ENCODE data around the gene FTSJ1. TPM values are rescaled to one million over a fixed set of nuclear protein-coding genes. Genes with fewer than 3 reads are reported as not detected.
A peak's percentile ranks its signal among the peaks of the same experiment; 100 is the strongest.

Gene FTSJ1
- total and polyA plus RNA-seq, 8 donors = 14.8 to 35.5 (median 21.0) TPM

DNA sequence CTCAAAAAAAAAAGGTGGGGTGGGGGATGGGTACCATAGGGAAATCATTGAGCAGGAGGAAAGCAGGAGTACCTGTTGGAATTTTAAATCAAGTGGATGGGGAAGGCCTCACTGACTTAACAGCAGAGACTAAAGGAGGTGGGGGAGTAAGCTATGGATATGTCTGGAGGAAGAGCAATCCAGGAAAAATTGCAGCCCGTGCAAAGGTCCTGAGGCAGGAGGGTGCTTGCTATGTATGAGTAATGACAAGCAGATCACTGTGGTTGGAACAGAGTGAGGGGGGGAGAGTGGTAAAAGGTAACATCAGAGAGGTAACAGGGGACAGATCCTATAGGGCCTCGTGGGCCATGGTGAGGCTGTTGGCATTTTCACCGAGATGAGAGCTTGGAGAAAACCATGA lies 4.1 kb downstream of the FTSJ1 start:
- intact Hi-C loops (cut with DNase I) = no loop called here
- Histone ChIP-seq H3K27ac (no peak overlapping the region), H3K4me1 (no peaks in the 10 kb centered on the region), H3K27me3 (no peaks in the 10 kb centered on the region), H3K4me3 (no peak overlapping the region), H3K9me3 (no peaks in the 10 kb centered on the region), H3K36me3 (no peaks in the 10 kb centered on the region)
- FAIRE-seq = no peak
- no peak for DNase-seq
- no peak for ATAC-seq
- WGBS, 2 donors = 74 to 86% methylated on average over 3 of the region's 3 CpGs
- TF ChIP-seq CTCF (IDR thresholded peaks at IDR 0.05) = no peak

- Histone ChIP-seq H3K4me1 (no peaks in the 10 kb centered on the region), H3K9me3 (no peaks in the 10 kb centered on the region), H3K36me3 (no peaks in the 10 kb centered on the region), H3K27ac (no peak overlapping the region), H3K27me3 (no peaks in the 10 kb centered on the region), H3K4me3 (no peak overlapping the region)
- no peak for ATAC-seq
- FAIRE-seq = no peak
- no peak for TF ChIP-seq CTCF (IDR thresholded peaks at IDR 0.05)
- intact Hi-C loops (cut with DNase I) = no loop called here
- 71 to 88% methylated on average over 3 of the region's 3 CpGs for WGBS, 2 donors
- DNase-seq = no peak
These were observed 4.6 kb downstream of the FTSJ1 start for GRCh38 chrX:48480583-48480982.

DNA sequence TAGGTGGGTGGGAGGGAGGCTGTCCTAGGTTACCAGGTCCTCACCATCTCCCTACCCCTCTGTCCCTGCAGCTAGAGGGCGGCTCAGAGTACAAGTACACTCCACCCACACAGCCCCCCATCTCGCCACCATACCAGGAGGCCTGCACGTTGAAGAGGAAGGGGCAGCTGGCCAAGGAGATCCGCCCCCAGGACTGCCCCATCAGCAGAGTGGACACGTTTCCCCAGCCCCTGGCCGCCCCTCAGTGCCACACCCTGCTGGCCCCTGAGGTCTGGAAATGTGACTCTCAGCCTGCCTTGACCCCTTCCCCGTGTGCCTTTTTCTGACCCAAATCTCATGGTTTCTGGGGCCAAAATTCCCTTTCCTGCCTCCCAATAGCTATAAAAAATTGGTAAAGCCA lies 6.5 kb downstream of the FTSJ1 start:
- Histone ChIP-seq H3K36me3 (no peaks in the 10 kb centered on the region), H3K27me3 (no peaks in the 10 kb centered on the region), H3K4me3 (no peak overlapping the region), H3K9me3 (no peaks in the 10 kb centered on the region), H3K27ac (no peak overlapping the region), H3K4me1 (no peaks in the 10 kb centered on the region)
- TF ChIP-seq CTCF (IDR thresholded peaks at IDR 0.05) = no peak
- FAIRE-seq = no peak
- no peak for ATAC-seq
- intact Hi-C loops (cut with DNase I) = no loop called here
- no peak for DNase-seq
- WGBS, 2 donors = 60 to 84% methylated on average over 7 of the region's 7 CpGs

DNA sequence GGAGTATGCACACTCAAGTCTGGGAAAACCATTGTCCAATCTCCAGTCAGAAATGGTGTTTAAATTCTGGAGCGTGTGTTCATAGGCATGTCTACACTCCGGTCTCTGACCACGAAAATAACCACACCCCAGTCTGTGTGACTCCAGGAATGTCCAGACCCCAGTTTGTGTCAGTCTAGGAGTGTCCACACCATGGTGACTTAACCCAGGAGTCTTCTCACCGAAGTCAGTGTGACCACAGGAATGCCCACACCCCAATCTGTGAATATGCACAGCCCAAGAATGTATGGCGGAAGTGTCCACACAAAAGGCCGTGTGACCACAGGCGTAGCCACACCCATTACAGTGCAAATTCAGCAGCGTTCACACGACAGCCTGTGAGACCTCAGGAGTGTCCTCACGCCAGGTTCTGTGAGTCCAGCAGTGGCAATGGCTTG lies 11.4 kb downstream of the FTSJ1 start:
- no peak overlapping the region for H3K27ac ChIP-seq
- 78 to 84% methylated on average over 10 of the region's 10 CpGs for WGBS, 2 donors
- intact Hi-C loops (cut with DNase I) = no loop called here
- no peaks in the 10 kb centered on the region for H3K36me3 ChIP-seq
- ATAC-seq = peak in 1 of 4 donors; percentile 49
- no peaks in the 10 kb centered on the region for H3K4me1 ChIP-seq
- TF ChIP-seq CTCF (IDR thresholded peaks at IDR 0.05) = no peak
- no peaks in the 10 kb centered on the region for H3K9me3 ChIP-seq
- no peak for DNase-seq
- H3K27me3 ChIP-seq = no peaks in the 10 kb centered on the region
- no peak for FAIRE-seq
- no peak overlapping the region for H3K4me3 ChIP-seq

- intact Hi-C loops (cut with DNase I) = no loop called here
- ATAC-seq = no peak
- Histone ChIP-seq H3K9me3 (no peaks in the 10 kb centered on the region), H3K4me3 (no peak overlapping the region), H3K27me3 (no peaks in the 10 kb centered on the region), H3K27ac (no peak overlapping the region), H3K36me3 (no peaks in the 10 kb centered on the region), H3K4me1 (no peaks in the 10 kb centered on the region)
- no peak for DNase-seq
- WGBS, 2 donors = 71 to 88% methylated on average over 3 of the region's 3 CpGs
- TF ChIP-seq CTCF (IDR thresholded peaks at IDR 0.05) = no peak
- no peak for FAIRE-seq
These were observed 12.0 kb downstream of the FTSJ1 start for GRCh38 chrX:48488034-48488433.
